GM18508 (cell line): Measurements from ENCODE around the gene TNRC6C.
"Not testable (repeated sequence)": the region's sequence is repeated elsewhere in the genome, so short reads cannot be mapped to it uniquely, and the experiment has no call there.

Experiments used
- ATAC-seq: cut with Tn5 transposase; IDR thresholded peaks from one replicate; pipeline ENCODE4 v1.9.1; 2021; ENCODE audit warnings: moderate number of reproducible peaks; ENCODE audit not compliant: insufficient read depth, unreplicated experiment

Gene TNRC6C

DNA sequence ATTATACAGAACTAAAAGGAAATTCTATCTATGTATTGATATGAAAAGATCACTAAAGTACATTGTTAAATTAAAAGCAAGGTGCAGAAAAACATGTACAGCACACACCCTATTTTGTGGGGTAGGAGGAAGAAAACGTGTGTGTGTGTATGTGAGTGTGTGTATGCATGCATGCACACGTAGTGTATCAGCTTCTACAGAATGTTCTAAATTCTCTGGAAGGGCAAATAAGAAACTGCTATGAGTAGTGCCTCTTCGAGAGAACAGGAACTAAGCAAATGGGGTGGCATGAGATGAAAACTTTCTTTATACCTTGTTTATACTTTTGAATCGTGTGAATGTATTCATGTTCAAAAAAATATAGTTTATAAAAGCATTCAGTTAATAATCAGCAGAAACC is 111.2 kb downstream of the TNRC6C start:
- ATAC-seq: no peak

DNA sequence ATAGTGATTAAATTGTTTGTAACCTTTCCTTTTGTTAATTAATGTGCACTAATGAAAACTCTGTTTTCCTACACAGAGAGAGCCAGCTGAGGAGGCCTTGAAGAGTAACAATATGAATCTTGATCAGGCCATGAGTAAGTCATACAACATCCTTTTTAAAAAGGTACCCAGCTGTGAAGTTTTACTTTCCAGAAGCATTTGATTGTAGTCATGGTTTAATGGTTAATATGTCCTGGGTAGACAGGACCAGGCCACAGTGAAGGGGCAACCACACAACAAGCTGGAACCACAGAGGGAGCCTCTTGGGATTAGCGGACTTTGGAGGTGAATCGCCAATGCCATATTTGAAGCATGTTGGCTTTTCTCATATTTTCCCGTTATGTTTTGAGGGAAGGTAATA is 114.5 kb downstream of the TNRC6C start:
- ATAC-seq: no peak

DNA sequence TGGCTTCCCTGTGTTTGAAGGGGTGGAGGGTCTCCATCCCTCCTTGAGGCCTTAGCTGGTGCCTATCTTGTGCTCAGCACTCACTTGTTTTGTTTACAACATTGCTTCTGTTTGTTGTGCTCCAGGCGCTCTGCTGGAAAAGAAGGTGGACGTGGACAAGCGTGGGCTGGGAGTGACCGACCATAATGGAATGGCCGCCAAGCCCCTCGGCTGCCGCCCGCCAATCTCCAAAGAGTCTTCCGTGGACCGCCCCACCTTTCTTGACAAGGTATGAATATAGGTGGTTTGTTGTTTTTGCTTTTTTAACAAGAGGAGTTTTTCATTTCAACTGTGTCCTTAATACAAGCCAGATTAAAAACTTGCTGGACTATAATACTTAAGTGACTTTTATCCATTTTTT is 116.5 kb downstream of the TNRC6C start:
- ATAC-seq: no peak

DNA sequence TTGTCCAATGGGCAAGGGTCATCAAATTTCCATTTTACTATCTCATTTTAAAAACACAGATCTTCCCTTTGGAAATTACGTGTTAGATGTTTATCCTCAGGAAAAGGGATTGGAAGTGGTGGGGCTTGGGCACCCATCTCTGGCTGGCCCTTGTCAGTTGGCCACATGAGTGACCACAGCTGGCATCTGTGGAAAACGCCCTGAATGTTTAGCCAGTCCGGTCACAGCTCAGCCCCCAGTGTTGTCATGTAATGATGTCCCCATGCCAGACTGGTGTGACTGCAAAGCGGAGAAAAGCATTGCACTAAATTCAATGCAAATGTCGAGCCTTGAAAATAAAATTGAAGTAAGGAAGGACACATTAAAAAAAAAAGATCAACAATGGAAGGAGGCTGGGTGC is 117.0 kb downstream of the TNRC6C start:
- ATAC-seq: no peak

DNA sequence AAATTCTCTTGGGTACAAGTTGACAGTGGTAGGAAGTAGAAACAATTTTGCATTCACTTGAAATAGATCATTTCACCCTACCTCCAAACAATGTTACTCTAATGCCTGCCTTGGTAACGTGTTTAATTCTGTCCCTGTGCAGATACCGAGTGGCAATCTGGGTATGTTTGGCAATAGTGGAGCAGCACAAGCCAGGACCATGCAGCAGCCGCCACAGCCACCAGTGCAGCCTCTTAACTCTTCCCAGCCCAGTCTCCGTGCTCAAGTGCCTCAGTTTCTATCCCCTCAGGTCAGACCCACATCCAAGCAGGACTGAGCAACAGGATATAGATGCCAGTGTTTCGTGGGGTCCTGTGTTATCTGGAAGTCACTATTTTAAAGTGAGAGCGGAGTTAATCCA is 120.8 kb downstream of the TNRC6C start:
- ATAC-seq: no peak

DNA sequence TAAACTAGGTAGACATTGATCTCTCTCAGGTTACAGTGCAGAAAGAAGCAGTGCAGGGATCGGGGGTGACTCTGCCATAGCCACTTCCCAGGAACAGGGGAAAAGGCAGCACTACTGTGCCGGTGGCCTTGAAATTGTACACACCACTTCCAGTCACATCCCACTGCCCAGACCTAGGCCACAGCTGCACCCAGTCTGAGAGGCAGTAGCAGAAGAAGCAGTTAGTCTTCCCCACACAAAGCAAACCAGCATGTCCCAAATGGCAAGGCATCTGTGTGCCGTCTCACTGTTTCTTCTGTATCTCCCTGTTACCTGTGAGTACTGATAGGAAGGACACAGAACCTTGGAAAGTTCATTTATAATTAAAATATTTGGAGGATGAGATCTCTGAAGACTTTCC is 123.0 kb downstream of the TNRC6C start:
- ATAC-seq: no peak

DNA sequence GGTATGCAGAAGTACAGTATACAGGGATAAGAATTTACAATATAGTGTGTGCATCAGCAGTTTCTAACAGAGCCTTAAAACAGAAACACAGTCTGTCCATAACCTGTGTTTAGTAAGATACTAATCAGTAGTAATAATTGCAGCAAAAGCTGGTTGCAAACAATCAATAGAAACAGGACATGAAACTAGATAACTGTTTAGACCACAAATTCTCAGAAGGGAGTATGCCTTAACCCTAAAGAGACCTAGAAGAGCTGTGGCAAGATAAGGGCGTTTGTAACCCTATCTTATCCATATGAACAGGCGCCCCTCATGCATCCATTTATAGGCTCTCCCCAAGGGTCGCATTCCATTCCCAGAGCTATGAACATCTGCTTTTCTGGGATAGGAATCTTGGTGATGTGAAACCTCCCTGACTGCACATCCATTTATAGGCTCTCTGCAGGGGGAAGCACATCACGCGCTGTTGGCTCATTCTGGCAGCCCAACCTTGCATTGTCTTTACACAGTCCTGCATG is 123.9 kb downstream of the TNRC6C start:
- ATAC-seq: not testable (repeated sequence)

DNA sequence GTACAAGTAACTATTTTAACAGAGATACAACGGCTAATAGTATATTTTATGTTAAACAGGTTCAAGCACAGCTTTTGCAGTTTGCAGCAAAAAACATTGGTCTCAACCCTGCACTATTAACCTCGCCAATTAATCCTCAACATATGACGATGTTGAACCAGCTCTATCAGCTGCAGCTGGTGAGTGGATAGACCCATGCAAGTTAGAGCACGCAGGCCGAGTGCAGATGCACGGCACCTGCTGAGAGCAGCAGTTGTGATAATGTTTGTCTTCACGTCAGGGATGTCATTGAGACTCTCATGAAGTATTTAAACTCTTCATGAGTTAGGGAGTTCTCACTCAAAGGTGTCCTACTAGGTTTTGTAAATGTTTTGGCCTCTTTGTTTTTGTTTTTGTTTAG is 124.5 kb downstream of the TNRC6C start:
- no peak for ATAC-seq

DNA sequence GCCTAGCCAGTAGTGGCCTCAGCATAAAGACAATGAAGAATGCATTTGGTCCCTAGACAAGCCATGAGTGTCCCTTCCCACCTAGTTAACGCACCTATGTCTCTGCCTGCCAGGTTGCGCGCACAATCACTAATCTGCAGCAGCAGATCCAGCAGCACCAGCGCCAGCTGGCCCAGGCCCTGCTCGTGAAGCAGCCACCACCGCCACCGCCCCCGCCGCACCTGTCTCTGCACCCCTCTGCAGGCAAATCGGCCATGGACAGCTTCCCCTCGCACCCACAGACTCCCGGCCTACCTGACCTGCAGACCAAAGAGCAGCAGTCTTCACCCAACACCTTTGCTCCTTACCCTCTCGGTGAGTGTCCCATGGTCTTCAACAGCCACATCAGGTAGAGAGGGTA is 128.2 kb downstream of the TNRC6C start:
- no peak for ATAC-seq

DNA sequence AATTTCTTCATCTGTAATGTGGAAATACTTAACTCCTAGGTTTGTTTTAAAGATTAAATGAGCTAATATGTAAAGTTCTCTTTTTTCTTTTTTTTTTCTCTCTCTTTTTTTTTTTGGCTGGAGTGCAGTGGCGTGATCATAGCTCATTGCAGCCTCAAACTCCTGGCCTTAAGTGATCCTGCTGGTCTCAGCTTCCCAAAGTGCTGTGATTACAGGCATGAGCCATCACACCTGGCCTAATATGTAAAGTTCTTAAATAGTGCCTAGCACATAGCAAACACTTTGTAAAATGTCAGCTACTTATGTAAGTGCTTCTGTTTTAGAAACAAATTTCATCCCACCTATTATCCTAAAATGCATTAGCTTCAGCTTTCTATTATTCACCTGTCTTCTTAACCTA is 130.0 kb downstream of the TNRC6C start:
- ATAC-seq: no peak

DNA sequence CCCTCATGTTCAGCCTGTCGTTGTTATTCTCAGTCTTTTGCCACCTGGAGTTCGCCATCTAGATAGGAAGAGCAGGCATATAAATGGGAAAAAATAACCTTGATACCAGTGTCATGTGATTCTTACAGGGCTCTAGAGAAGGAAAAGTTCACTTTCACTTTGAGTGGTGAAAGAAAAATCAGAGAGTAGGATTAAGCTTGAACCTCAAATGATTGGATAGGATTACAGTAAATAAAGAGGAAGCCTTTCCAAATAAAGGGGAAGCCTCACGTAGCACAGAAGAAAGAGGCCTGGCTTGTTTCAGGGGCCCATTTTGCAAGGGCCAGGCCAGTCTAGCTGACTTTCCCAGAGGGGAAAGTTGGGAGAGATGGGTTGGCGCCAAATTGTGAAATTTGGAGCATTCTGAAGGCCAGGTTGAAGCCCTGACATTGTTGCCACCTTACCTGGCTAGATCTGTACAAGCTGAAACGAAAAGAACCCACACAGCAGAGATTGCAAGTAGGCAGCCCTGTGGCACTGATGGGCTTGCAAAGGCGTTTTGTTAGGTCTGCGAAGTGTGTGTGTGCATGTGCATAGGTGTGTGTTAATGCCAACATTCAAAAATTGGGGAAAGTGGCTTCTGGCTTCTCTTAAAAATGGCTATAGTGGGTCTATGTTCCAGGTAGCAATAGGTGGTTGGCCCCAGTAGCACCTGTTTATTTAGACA is 131.2 kb downstream of the TNRC6C start:
- ATAC-seq: no peak

DNA sequence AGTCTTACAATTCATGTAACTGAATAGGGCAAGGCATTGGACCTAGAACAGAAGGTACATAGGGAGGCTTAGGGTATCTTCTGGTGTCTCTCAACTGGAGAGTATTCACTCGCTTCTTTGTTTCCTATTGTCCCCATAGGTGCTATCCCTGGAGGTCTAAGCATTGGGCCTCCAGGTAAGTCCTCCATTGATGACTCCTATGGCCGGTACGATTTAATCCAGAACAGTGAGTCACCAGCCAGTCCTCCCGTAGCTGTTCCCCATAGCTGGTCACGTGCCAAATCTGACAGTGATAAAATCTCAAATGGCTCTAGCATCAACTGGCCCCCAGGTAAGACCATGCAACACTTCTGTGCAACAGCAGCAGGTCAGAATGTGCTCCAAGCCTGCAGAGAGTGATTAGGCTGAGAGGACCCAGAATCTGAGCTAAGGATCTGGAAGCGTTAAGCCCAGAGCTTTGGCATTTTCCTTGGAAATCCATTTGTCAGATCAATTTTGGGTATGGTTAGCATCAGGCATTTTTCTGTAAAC is 134.4 kb downstream of the TNRC6C start:
- no peak for ATAC-seq

DNA sequence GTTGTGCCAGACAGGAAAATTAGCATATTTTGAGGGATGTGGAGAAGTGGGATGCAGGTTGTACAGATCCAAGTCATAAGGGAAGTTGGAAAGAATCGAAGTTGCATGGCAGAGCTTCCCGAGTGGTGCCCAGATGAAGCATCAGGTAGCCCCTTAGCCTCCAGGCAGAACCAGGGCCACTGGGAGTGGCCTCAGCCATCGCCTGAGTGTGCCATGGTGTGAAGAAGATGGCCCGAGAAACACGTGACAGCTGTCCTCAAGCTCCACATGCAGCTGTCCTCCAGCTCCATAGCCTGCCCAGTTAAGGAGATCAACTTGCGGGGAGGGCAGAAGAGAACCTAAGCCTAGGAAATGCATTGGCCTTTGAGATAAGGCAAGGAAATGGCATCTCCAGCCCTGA is 136.5 kb downstream of the TNRC6C start:
- ATAC-seq: no peak

DNA sequence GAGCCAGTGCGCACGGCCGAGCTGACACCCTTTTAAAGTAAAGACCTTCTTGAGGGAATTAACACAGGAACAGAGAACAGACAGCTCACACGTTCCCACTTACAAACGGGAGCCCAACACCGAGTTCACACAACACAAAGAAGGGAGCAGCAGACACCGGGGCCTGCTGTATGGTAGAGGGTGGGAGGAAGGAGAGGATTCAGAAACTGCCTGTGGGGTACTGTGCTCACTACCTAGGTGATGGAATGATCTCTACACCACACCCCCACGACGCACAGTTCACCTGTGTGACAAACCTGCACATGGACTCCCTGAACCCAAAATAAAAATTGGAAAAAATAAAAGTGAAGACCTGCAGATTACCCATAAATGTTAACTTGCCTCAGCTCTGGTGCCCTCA is 137.6 kb downstream of the TNRC6C start:
- ATAC-seq: no peak

DNA sequence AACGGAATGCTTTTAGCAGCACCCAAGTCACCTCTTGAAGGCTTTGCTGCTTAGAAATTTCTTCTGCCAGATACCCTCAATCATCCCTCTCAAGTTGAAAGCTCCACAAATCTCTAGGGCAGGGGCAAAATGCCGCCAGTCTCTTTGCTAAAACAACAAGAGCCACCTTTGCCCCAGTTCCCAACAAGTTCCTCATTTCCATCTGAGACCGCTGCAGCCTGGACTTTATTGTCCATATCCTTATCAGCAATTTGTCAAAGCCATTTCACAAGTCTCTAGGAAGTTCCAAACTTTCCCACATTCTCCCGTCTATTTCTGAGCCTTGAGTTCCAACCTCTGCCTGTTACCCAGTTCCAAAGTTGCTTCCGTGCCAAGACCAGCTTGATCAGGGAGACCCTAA is 142.6 kb downstream of the TNRC6C start:
- no peak for ATAC-seq

DNA sequence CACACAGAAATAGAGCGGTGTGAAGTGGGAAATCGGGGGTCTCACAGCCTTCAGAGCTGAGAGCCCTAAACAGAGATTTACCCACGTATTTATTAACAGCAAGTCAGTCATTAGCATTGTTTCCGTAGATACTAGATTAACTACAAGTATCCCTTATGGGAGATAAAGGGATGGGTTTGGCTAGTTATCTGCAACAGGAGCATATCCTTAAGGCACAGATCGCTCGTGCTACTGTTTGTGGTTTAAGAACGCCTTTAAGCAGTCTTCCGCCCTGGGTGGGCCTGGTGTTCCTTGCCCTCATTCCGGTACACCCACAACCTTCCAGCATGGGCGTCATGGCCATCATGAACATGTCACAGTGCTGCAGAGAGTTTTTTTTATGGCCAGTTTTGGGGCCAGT is 143.0 kb downstream of the TNRC6C start:
- ATAC-seq: no peak

DNA sequence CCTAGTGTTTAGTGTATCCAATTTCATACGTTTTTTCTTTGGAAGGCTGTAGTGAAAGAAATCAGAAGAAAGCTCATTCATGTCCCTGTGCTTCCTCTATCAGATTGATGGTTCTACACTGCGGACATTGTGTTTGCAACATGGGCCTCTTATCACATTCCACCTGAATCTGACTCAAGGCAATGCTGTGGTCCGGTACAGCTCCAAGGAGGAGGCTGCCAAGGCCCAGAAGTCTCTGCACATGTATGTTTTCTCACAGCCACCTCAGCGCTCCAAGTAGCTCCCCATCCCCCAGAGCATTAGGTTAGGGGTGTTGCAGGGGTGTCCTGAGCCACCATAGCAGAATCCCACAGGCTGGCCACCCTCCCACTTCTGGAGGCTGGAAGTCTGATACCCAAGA is 144.8 kb downstream of the TNRC6C start:
- ATAC-seq: no peak

DNA sequence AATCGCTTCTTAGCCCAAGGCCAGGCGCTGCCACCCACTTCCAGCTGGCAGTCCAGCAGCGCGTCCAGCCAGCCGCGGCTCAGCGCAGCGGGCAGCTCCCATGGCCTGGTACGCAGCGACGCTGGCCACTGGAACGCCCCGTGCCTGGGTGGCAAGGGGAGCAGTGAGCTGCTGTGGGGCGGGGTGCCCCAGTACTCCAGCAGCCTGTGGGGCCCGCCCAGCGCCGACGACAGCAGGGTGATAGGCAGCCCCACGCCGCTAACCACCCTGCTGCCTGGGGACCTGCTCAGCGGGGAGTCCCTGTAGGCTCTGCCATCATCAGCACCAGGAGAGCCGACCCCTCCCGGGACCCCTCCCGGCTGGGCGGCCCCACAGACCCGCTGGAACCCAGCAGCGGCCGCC is 146.0 kb downstream of the TNRC6C start:
- no peak for ATAC-seq

DNA sequence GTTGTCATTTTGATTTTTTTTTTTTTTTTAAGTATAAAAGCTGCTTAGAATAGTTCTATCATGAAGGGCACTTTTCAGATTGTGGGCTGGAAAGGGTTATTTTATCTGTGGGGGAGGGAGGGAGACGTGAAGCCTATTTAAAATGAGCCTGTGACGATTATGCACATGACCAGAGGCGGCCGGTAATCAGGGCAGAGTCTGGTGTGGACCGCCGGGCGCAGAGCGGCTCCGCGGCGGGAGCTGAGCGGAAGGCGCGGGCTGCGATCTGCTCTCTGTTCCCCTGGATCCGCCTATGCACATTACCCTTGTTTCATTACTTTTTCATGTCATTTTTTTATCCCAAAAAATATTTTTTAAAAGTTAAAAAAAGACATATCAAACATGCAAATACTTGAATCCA is 146.6 kb downstream of the TNRC6C start:
- no peak for ATAC-seq

DNA sequence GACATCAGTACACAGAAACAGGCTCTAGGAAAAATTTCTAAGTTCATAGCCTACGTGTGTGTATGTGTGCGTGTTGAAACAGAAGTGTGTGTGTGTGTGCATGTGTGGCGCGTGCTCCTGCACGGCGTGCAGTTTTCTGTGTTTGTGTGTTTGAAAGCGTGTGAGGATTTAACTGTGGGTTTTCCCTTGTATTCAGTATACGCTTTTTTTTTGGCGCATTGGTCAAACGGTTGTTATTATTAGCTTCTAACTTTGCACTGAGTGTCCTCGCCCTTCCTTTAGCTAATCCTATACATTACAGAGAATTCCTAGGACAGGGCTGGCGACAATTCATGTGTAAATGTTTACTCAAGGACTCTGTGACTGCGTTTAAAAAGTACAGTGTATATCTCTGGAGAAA is 147.0 kb downstream of the TNRC6C start:
- no peak for ATAC-seq

DNA sequence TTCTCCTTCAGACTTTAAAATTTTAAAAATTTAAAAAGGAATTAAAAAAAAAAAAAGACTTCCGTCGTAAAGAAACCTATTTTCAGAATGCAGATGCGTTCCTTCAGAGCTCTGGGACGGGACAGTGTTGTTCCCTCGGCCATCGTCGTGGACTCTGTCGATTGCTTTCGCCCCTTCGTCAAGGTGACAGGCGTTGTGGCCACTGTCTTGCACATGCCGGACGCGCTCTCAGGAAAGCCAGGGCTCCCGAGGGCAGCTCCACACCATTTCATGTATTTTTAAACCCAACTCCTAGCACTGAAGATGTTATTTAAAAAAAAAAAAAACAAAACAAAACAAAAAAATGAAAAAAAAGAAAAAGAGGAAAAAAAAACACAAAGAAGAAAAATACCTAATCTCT is 147.7 kb downstream of the TNRC6C start:
- no peak for ATAC-seq

DNA sequence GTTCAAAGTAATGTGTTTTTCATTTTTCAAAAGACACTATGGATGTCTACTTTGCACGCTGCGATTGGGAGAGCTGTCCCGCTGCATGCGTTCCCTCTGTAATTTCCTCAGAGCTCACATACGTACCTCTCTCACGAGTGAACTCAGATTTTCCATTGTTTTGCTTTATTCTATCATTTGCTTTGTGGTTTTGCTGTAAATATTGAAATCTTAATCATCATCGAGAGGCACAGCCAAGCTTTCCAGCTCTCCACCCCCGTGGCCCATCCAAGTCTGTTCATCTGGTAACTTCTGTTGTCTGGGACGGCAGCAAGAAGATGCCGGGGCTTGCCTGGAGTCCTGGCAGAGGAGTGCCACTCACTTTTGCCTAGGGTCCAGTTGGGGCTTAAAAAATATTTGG is 149.0 kb downstream of the TNRC6C start:
- no peak for ATAC-seq
